HG03095 (cell line): Measurements from ENCODE around the gene DYNAP.

ENCODE experiments used
- ATAC-seq: cut with Tn5 transposase; IDR thresholded peaks from one replicate; pipeline ENCODE4 v1.9.1; 2021; ENCODE audit warnings: moderate library complexity; ENCODE audit not compliant: unreplicated experiment

The DYNAP gene

GRCh38 chr18:54630963-54631362, 39.9 kb downstream of the DYNAP start:
- ATAC-seq = no peak

GRCh38 chr18:54636217-54636616, 45.2 kb downstream of the DYNAP start:
- ATAC-seq = no peak

GRCh38 chr18:54641734-54642133, 50.7 kb downstream of the DYNAP start:
- ATAC-seq = no peak

GRCh38 chr18:54647176-54647575, 56.1 kb downstream of the DYNAP start:
- no peak for ATAC-seq
